NCI-H510A (cell line): Measurements from ENCODE around the gene ARMH1.

ENCODE experiments used
- DNase-seq: peaks from one replicate; lab custom pipeline; 2025; lab: John Stamatoyannopoulos, UW

The ARMH1 gene

GRCh38 chr1:44670751-44671640, 3.5 kb upstream of the ARMH1 start:
- no peak for DNase-seq

GRCh38 chr1:44672254-44672955, 2.1 kb upstream of the ARMH1 start:
- DNase-seq, result no peak

- no peak for DNase-seq
Observed at GRCh38 chr1:44672961-44673674, 1.4 kb upstream of the ARMH1 start.

DNA sequence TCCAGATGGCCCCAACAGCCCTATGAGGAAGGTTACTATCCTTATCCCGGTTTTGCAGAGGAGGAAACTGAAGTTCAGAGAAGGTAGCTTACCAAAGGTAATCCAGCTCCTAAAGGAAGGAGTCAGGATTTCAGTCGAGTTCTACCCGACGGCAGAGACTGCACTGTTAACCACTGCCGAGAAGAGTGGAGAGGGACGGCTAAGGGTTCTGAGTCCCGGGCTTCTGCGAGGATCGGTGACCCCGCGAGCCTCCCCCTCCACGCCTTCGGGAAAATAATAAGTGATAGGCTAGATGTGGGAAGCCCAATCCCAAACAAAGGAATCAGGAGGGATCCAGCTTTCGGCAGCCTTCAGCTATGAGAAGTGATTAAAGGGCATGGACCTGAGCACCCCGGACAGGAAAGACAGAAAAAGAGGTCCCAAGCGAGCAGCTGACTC, 820 bp upstream of the ARMH1 start:
- no peak for DNase-seq

- DNase-seq, result no peak
Observed at GRCh38 chr1:44675186-44675585, 672 bp downstream of the ARMH1 start.

DNA sequence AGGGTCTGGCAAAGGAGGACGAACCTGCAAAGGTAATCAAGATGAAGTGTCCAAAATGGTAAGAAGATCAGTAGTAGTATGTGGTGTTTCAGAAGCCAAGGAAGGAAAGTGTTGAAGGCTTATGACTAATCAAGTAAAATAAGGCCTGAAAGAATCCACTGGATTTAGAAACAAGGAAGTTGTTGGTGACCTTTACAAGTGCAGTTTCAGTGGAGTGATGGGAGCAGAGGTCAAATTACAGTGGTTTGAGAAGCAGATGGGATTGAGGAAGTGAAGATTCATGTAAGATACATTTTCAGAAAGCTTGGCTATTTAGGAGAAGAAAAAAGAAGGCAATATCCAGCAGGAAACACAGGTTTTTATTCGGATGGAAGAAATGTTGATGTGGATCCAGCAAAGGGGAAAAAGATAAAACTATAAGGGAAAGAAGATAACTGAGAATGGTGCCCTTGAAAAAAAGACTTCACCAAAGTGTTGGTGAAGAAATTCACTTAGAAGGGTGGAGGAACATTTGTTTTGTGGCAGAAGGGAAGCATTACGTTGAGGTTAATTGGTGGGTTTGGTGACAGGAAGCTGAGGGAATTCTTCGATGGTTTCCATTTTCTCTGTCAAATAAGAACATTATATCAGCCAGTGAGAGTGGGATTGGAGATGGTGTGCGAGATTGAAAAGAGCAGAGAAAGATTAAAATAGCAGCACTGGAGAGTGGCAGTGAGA, 2.1 kb downstream of the ARMH1 start:
- no peak for DNase-seq

GRCh38 chr1:44677201-44677766, 2.8 kb downstream of the ARMH1 start:
- no peak for DNase-seq

DNA sequence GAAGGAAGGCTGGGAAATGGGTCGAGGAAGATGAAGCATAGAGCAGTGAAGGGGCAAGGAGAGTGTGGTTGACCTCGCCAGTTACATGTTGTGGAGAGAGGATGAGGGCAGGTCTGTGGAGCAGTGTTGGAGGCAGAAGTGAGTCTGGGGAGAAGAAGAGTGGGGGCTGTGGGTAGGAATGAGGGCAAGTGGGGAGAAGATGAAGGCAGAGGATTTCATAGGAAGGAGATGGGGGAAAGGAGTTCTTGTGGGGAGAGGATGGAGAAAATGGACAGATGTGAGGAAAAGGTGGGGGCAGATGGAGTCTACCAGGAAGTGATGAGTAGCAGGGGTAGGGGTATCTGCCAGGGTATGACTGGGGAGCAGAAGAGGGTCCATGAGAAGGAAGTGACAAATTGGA, 3.6 kb downstream of the ARMH1 start:
- no peak for DNase-seq

- no peak for DNase-seq
Observed at GRCh38 chr1:44678626-44679025, 4.1 kb downstream of the ARMH1 start.

GRCh38 chr1:44679468-44679867, 5.0 kb downstream of the ARMH1 start:
- no peak for DNase-seq

DNA sequence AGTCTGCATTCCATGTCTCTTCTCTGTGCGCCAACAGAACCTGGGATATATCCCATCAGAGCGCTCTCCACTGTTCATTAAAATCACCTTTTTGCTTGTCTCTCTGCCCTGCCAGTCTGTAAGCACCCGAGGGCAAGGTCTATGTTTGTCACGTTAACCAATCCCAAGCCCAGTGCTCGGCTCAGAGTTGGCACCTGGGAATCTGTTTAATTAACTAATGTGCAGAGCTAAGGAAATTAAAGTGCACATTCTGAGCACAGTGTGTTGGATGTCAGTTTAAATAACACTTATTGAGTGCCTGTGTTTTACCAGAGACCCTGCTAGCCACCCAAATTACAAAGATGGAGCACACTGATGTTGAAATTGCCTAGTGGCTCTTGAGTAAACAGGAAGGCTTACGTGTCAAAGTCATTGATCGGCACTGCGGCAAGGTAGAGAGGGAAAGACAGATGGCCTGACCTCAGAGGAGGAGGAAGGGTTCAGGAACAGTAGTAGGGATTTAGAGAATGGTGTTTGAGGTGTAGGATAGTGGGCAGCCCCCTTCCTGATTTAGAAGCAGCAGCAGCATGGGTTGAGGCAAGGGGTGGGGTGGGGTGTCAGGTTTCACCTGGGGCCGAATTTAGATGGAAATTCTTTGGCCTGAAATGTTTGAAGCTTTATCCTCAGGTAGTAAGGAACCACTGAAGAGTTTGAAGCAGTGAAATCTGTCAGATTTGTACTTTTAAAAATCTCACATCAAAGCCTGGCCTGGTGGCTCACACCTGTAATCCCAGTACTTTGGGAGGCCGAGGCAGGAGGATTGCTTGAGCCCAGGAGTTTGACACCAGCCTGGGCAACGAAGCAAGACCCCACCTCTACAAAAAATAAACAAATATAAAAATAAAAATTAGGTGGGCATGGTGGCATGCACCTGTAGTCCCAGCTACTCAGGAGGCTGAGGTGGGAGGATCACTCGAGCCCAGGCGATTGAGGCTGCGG, 7.7 kb downstream of the ARMH1 start:
- peak; percentile 65 for DNase-seq

GRCh38 chr1:44682883-44683265, 8.4 kb downstream of the ARMH1 start:
- DNase-seq, result no peak

- DNase-seq, result no peak
Observed at GRCh38 chr1:44684525-44684924, 10.0 kb downstream of the ARMH1 start.

- DNase-seq, result no peak
Observed at GRCh38 chr1:44685218-44685617, 10.7 kb downstream of the ARMH1 start.

DNA sequence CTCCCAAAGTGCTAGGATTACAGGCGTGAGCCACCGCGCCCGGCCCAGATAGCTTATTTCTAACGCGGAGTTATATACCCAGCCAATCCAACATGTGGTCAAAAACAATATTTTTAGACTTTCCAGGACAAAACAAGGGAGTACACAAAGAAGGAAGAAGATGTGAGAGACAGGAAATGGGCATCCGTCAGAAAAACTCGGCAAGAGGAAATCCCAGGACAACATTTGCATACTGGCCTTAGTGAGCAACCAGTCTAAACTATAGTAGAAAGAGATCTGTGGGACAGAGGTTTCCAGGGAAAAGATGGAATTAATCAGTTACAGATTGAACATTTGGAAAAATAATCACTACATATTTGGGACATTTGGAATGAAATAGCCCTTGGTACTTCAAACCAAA, 11.4 kb downstream of the ARMH1 start:
- DNase-seq, result no peak

DNA sequence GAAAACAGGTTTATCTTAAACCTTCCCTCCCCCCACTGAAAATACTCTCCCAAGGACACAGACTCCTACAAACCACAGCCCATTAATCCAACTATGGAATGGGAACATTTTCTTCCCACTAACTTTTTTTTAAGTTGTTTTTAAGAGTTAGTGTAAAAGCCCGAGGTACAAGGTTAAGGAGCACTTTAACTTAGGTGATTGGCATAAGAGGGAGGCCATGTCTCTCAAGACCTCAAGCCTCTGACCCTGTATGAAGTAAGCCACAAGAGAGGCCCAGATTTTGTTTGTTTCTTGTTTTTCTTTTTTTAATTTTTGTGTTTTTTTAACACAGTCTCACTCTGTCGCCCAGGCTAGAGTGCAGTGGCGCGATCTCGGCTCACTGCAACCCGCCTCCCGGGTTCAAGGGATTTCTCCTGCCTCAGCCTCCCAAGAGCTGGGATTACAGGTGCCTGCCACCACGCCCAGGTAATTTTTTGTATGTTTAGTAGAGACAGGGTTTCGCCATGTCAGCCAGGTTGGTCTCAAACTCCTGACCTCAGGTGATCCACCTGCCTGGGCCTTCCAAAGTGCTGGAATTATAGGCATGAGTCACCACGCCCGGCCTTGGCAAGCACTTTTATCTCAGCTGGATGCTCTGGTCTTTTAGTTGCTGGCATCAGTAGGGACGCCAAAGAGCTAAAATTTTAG, 14.4 kb downstream of the ARMH1 start:
- DNase-seq, result no peak

- no peak for DNase-seq
Observed at GRCh38 chr1:44689447-44689765, 14.9 kb downstream of the ARMH1 start.

DNA sequence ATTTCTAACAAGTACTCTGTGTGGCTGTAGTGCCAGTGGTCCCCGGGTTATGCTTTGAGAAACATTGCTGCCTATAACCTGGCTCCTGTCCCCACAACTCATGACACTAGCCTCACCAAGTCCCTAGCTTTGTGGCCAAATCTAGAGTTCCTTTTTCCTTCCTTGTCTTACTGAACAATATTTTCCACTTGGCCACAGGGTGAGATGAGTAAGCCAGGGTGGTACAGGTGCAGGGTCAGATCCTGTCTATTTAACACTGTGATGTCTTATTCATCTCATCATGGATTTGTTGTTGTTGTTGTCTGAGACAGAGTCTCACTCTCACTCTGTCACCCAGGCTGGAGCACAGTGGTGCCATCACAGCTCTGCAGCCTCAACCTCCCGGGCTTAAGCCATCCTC, 18.6 kb downstream of the ARMH1 start:
- no peak for DNase-seq

GRCh38 chr1:44693900-44694299, 19.4 kb downstream of the ARMH1 start:
- DNase-seq, result no peak

DNA sequence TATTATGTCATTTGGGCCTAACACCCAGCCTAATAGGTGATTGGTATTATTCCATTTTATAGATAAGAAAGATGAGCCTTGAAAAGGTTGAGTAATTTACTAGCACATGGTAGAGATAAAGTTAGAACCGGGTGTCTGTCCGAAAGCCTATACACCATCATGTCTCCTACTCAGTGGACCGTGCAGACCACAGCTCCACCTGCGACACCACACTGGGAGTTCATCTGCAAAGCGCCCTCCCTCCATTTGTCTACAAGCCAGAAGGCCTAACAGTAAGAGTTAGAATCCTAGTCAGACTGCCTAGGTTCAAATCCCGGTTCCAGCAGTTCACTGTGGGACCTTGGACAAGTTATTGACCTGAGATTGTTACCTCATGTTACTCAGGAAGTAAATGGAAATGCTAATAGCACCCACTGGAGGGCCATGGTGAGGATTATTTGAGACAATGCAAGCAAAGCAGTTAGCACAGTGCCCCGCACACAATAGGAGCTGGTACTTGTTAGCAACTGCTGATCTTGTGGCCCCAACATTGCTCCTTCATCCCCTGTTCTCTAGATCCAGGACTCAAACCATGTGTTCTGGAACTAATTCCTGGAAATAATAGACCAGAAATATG, 20.5 kb downstream of the ARMH1 start:
- DNase-seq, result no peak
